Ascending aorta (tissue), 2 donors: ENCODE results near the gene GCH1. TPM values are rescaled to one million over a fixed set of nuclear protein-coding genes. Genes with fewer than 3 reads are reported as not detected.

Experiments
- DNase-seq, 2 donors: peaks; one replicate each; pipeline ENCODE4 v3.0.0-alpha.2; 2019; ENCODE audit warnings: low spot score in 2 of 2
- H3K27ac ChIP-seq, 2 donors: fragments of 200-600 bp; sonication (generic); one replicate each; pipeline ENCODE4 v1.5.1; 2016 to 2017; ENCODE audit warnings: mild to moderate bottlenecking in 1 of 2
- H3K27me3 ChIP-seq: fragments of 200-600 bp; sonication (generic); one replicate; pipeline ENCODE4 v1.5.1; 2017
- H3K36me3 ChIP-seq, 2 donors: fragments of 200-600 bp; sonication (generic); one replicate each; pipeline ENCODE4 v1.5.1; 2016
- H3K4me1 ChIP-seq, 2 donors: fragments of 200-600 bp; sonication (generic); one replicate each; pipeline ENCODE4 v1.5.1; 2016 to 2017; ENCODE audit warnings: mild to moderate bottlenecking in 1 of 2
- H3K4me3 ChIP-seq, 2 donors: fragments of 200-600 bp; sonication (generic); one replicate each; pipeline ENCODE4 v1.5.1; 2016 to 2017; ENCODE audit warnings: mild to moderate bottlenecking in 1 of 2
- H3K9me3 ChIP-seq, 2 donors: fragments of 200-600 bp; sonication (generic); one replicate each; pipeline ENCODE4 v1.5.1; 2016
- CTCF ChIP-seq, 3 experiments: fragments of 200-600 bp in 2 of 3; fragments of 450-650 bp in 1 of 3; sonication (generic) in 2 of 3; IDR thresholded peaks; one replicate each; pipeline ENCODE4 v1.5.1; 2016 to 2019; ENCODE audit warnings: antibody characterized with exemption in 3 of 3, mild to moderate bottlenecking in 1 of 3, moderate library complexity in 1 of 3
- intact Hi-C: fragments of 100-400 bp; cut with DNase I; formaldehyde crosslinking; loops from one replicate; pipeline ENCODE4 v1.15.1; 2023
- total RNA-seq: library from RNA; depleted of rRNA; stranded (reverse); fragments of >200 nt; gene quantifications from one replicate; pipeline ENCODE4 v1.1.0, GENCODE V29; 2016

The GCH1 gene
- total RNA-seq, 1 donor from 2014 or later: 3.2 TPM

DNA sequence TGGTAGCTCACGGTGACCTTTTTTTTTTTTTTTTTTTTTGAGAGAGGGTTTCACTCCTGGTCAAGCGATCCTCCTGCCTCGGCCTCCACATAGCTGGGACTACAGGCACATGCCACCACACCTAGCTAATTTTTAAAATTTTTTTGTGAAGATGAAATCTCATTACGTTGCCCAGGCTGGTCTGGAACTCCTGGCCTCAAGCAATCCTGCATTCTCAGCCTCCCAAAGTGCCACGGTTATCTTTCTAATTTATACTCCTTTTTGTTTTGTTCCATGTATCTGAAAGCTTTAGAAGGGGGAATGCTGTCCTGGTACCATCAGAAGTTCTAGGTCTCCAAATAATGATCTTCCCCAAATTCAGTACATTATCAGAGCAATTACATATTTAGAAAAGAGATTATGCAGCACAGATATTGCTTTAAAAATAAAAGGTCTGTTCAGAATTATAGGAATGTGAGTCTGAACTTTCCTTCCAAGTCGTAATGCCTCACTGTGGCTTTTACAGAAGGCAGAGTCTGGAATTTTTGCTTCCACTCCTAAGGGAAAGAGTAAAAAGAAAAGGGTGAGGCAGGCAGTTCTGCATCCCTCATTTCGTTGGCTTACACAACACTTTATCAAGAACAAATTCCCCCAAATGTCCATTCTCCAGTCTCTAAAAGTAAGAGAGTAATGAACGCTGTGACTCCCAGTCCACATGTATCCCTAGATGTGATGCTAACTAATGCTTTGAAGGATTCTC is 73.0 kb downstream of the GCH1 start:
- intact Hi-C loops: no loop called here

GRCh38 chr14:54828037-54828436 is 74.6 kb downstream of the GCH1 start:
- Histone ChIP-seq H3K27ac (no peak overlapping the region), H3K36me3 (no peaks in the 10 kb centered on the region), H3K9me3 (peaks cover 12 to 25% of the 10 kb centered on the region in 2 donors), H3K27me3 (no peaks in the 10 kb centered on the region), H3K4me1 (no peaks in the 10 kb centered on the region), H3K4me3 (no peak overlapping the region)
- TF ChIP-seq CTCF (IDR thresholded peaks at IDR 0.05): no peak
- no peak for DNase-seq
- intact Hi-C loops: no loop called here

More for the DNA sequence above, 73.0 kb downstream of the GCH1 start:
- Histone ChIP-seq H3K4me1 (no peaks in the 10 kb centered on the region), H3K9me3 (peaks cover 0 to 9% of the 10 kb centered on the region in 2 donors), H3K27me3 (no peaks in the 10 kb centered on the region), H3K36me3 (no peaks in the 10 kb centered on the region), H3K27ac (no peak overlapping the region), H3K4me3 (no peak overlapping the region)
- no peak for DNase-seq
- no peak for TF ChIP-seq CTCF (IDR thresholded peaks at IDR 0.05)

- intact Hi-C loops: no loop called here
- no peaks in the 10 kb centered on the region for H3K36me3 ChIP-seq
Measured at GRCh38 chr14:54823757-54824549, 78.7 kb downstream of the GCH1 start.

DNA sequence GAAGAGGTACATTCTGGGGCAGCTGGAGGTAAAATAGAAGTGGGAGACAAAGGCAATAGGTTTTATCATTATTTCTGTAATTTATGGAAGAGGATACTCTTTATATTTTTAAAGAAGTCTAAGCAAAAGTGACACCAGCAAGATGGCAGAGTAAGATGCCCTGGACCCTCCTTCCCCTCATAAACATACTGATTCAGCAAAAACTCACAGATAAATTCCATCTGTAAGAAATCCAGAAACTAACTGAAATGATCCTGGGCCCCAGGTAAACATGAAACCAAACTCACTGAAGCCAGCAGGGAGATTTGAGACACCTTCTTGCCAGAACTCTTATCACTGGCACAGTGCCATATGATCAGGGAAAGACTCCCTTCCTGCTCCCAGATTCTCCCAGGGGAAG is 79.9 kb downstream of the GCH1 start:
- DNase-seq: no peak
- no peak for TF ChIP-seq CTCF (IDR thresholded peaks at IDR 0.05)
- Histone ChIP-seq H3K27ac (no peak overlapping the region), H3K27me3 (no peaks in the 10 kb centered on the region), H3K4me1 (no peaks in the 10 kb centered on the region), H3K9me3 (peaks cover 14 to 22% of the 10 kb centered on the region in 2 donors), H3K36me3 (no peaks in the 10 kb centered on the region), H3K4me3 (no peak overlapping the region)
- intact Hi-C loops: no loop called here

More at GRCh38 chr14:54823757-54824549, 78.7 kb downstream of the GCH1 start:
- Histone ChIP-seq H3K4me3 (no peak overlapping the region), H3K9me3 (peaks cover 14 to 22% of the 10 kb centered on the region in 2 donors), H3K27me3 (no peaks in the 10 kb centered on the region), H3K27ac (no peak overlapping the region), H3K4me1 (no peaks in the 10 kb centered on the region)
- TF ChIP-seq CTCF (IDR thresholded peaks at IDR 0.05): no peak
- no peak for DNase-seq

GRCh38 chr14:54818201-54819133 is 84.2 kb downstream of the GCH1 start:
- no peak for DNase-seq
- Histone ChIP-seq H3K27ac (no peak overlapping the region), H3K27me3 (no peaks in the 10 kb centered on the region), H3K4me3 (no peak overlapping the region), H3K9me3 (peaks cover 5 to 6% of the 10 kb centered on the region in 2 donors), H3K4me1 (no peaks in the 10 kb centered on the region), H3K36me3 (no peaks in the 10 kb centered on the region)
- TF ChIP-seq CTCF (IDR thresholded peaks at IDR 0.05): no peak
- intact Hi-C loops: loop anchor here (10.0 kb wide), 1 partner anchor 76 kb away; no protein-coding TSS in a partner anchor
